HepG2 (cell line): ENCODE results near the gene TOR4A. TPM values are rescaled to one million over a fixed set of nuclear protein-coding genes. Genes with fewer than 3 reads are reported as not detected.

Experiments used
- MEIS2 ChIP-seq: sonication (generic); formaldehyde crosslinking; IDR thresholded peaks from 2 replicates; pipeline ENCODE4 v1.9.0; 2021; ENCODE audit warnings: mild to moderate bottlenecking, missing genetic modification reagents
- SALL2 ChIP-seq: sonication (generic); formaldehyde crosslinking; IDR thresholded peaks from 2 replicates; pipeline ENCODE4 v1.8.1; 2023; ENCODE audit warnings: mild to moderate bottlenecking, missing genetic modification reagents, inconsistent platforms
- ZFY ChIP-seq: sonication (generic); formaldehyde crosslinking; IDR thresholded peaks from 2 replicates; pipeline ENCODE4 v1.4.0; 2020; ENCODE audit warnings: missing genetic modification reagents
- ZNF788 ChIP-seq: sonication (generic); formaldehyde crosslinking; IDR thresholded peaks from 2 replicates; pipeline ENCODE4 v1.5.0; 2020; ENCODE audit warnings: mild to moderate bottlenecking, missing genetic modification reagents, borderline replicate concordance
- polyA plus RNA-seq, 8 experiments: library from polyadenylated mRNA; depleted of rRNA in 3 of 8; stranded (reverse) in 7 of 8; unstranded in 1 of 8; fragments of >200 nt; fragmentation: Illumina TruSeq in 4 of 8; extraction: Trizol in 4 of 8; gene quantifications; 2 replicates each; pipeline versions ENCODE4 v1.2.1 to v1.2.3, GENCODE V29; 2011 to 2016; ENCODE audit warnings: low read depth in 4 of 8, missing spikeins in 1 of 8, mixed read lengths in 1 of 8; ENCODE audit not compliant: insufficient read depth in 1 of 8
- total RNA-seq, 5 experiments: library from RNA; depleted of rRNA; stranded (reverse); fragments of >200 nt; fragmentation: Illumina TruSeq; extraction: Trizol; gene quantifications; 2 replicates each; pipeline ENCODE4 v1.2.3, GENCODE V29; 2016; ENCODE audit warnings: low read depth in 1 of 5
- TF ChIP-seq, protein P1 (sequence below), 2 experiments: fragments of 450-650 bp in 1 of 2; sonication (generic) in 1 of 2; formaldehyde crosslinking in 1 of 2; IDR thresholded peaks; 2 replicates each; pipeline versions ENCODE4 v1.6.1 to v1.8.0; 2016 to 2022; ENCODE audit warnings: antibody characterized with exemption in 1 of 2, mild to moderate bottlenecking in 1 of 2, missing genetic modification reagents in 1 of 2
- TF ChIP-seq, protein P2 (sequence below): sonication (generic); formaldehyde crosslinking; IDR thresholded peaks from 2 replicates; pipeline ENCODE4 v1.4.0; 2020; ENCODE audit warnings: missing genetic modification reagents, low read depth, mild to moderate bottlenecking, borderline replicate concordance
- TF ChIP-seq, protein P3 (sequence below): IDR thresholded peaks from 2 replicates; pipeline ENCODE4 v1.6.1; 2016
- TF ChIP-seq, protein P4 (sequence below): sonication (generic); formaldehyde crosslinking; IDR thresholded peaks from 2 replicates; pipeline ENCODE4 v1.5.0; 2020; ENCODE audit warnings: mild to moderate bottlenecking, missing genetic modification reagents
- TF ChIP-seq, protein P5 (sequence below): sonication (generic); formaldehyde crosslinking; IDR thresholded peaks from 2 replicates; pipeline ENCODE4 v1.4.0; 2020; ENCODE audit warnings: mild to moderate bottlenecking, missing genetic modification reagents

TOR4A gene
- total and polyA plus RNA-seq, 2 of the 13 experiments (the other 11 are each of a cell fraction or from before 2014, with no cell fraction given) = 11.1 to 14.2 TPM

DNA sequence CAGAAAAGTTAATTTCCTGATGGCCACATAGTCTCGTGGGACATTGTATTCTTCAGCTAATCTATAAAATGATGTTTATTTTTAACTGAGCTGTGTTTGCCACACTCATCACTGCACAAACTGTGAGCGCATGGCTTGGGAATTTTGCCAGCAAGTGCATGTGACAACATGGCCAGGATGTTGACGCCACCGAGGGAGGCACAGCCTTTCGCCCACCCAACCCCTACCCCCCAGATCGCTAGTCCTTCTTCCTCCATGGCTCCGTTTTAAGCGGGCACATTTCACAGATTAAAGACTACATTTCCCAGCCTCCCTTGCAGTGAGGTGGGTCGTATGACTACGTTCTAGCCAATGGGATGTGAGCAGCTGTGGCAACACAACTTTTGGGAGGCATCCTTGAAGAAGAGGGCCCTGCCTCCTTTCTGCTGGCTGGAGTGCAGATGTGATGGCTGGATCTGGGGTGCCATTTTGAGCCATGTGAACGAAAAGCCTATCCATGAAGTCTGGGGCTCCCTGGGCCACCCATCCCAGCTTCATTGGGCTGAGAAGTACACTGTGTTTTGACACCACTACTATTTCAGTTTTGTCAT lies 16.7 kb downstream of the TOR4A start (continued):
- TF ChIP-seq, protein P1, sequence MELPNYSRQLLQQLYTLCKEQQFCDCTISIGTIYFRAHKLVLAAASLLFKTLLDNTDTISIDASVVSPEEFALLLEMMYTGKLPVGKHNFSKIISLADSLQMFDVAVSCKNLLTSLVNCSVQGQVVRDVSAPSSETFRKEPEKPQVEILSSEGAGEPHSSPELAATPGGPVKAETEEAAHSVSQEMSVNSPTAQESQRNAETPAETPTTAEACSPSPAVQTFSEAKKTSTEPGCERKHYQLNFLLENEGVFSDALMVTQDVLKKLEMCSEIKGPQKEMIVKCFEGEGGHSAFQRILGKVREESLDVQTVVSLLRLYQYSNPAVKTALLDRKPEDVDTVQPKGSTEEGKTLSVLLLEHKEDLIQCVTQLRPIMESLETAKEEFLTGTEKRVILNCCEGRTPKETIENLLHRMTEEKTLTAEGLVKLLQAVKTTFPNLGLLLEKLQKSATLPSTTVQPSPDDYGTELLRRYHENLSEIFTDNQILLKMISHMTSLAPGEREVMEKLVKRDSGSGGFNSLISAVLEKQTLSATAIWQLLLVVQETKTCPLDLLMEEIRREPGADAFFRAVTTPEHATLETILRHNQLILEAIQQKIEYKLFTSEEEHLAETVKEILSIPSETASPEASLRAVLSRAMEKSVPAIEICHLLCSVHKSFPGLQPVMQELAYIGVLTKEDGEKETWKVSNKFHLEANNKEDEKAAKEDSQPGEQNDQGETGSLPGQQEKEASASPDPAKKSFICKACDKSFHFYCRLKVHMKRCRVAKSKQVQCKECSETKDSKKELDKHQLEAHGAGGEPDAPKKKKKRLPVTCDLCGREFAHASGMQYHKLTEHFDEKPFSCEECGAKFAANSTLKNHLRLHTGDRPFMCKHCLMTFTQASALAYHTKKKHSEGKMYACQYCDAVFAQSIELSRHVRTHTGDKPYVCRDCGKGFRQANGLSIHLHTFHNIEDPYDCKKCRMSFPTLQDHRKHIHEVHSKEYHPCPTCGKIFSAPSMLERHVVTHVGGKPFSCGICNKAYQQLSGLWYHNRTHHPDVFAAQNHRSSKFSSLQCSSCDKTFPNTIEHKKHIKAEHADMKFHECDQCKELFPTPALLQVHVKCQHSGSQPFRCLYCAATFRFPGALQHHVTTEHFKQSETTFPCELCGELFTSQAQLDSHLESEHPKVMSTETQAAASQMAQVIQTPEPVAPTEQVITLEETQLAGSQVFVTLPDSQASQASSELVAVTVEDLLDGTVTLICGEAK (IDR thresholded peaks at IDR 0.05) = no peak
- TF ChIP-seq, protein P1 (CRISPR knock-in tag; IDR thresholded peaks at IDR 0.05) = no peak
- TF ChIP-seq, protein P2, sequence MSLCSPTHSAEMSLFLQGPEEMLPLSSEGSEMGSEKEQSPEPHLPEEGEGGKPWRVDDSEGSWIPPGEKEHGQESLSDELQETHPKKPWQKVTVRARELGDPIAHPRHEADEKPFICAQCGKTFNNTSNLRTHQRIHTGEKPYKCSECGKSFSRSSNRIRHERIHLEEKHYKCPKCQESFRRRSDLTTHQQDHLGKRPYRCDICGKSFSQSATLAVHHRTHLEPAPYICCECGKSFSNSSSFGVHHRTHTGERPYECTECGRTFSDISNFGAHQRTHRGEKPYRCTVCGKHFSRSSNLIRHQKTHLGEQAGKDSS (CRISPR knock-in tag) = no peak
- TF ChIP-seq, protein P3, sequence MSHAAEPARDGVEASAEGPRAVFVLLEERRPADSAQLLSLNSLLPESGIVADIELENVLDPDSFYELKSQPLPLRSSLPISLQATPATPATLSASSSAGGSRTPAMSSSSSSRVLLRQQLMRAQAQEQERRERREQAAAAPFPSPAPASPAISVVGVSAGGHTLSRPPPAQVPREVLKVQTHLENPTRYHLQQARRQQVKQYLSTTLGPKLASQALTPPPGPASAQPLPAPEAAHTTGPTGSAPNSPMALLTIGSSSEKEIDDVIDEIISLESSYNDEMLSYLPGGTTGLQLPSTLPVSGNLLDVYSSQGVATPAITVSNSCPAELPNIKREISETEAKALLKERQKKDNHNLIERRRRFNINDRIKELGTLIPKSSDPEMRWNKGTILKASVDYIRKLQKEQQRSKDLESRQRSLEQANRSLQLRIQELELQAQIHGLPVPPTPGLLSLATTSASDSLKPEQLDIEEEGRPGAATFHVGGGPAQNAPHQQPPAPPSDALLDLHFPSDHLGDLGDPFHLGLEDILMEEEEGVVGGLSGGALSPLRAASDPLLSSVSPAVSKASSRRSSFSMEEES (CRISPR knock-in tag) = peak; percentile 48
- TF ChIP-seq ZNF788 (CRISPR knock-in tag) (0 out of 2 replicates have a peak, but pooled peaks have one; percentile 48), SALL2 (CRISPR knock-in tag) (0 out of 2 replicates have a peak, but pooled peaks have one; percentile 19), ZFY (CRISPR knock-in tag) (peak; percentile 31; the same call in 1 of the 2 replicates), MEIS2 (no peak)
- TF ChIP-seq, protein P4, sequence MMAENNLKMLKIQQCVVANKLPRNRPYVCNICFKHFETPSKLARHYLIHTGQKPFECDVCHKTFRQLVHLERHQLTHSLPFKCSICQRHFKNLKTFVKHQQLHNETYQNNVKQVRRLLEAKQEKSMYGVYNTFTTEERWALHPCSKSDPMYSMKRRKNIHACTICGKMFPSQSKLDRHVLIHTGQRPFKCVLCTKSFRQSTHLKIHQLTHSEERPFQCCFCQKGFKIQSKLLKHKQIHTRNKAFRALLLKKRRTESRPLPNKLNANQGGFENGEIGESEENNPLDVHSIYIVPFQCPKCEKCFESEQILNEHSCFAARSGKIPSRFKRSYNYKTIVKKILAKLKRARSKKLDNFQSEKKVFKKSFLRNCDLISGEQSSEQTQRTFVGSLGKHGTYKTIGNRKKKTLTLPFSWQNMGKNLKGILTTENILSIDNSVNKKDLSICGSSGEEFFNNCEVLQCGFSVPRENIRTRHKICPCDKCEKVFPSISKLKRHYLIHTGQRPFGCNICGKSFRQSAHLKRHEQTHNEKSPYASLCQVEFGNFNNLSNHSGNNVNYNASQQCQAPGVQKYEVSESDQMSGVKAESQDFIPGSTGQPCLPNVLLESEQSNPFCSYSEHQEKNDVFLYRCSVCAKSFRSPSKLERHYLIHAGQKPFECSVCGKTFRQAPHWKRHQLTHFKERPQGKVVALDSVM (CRISPR knock-in tag) = peak; percentile 64
- TF ChIP-seq, protein P5, sequence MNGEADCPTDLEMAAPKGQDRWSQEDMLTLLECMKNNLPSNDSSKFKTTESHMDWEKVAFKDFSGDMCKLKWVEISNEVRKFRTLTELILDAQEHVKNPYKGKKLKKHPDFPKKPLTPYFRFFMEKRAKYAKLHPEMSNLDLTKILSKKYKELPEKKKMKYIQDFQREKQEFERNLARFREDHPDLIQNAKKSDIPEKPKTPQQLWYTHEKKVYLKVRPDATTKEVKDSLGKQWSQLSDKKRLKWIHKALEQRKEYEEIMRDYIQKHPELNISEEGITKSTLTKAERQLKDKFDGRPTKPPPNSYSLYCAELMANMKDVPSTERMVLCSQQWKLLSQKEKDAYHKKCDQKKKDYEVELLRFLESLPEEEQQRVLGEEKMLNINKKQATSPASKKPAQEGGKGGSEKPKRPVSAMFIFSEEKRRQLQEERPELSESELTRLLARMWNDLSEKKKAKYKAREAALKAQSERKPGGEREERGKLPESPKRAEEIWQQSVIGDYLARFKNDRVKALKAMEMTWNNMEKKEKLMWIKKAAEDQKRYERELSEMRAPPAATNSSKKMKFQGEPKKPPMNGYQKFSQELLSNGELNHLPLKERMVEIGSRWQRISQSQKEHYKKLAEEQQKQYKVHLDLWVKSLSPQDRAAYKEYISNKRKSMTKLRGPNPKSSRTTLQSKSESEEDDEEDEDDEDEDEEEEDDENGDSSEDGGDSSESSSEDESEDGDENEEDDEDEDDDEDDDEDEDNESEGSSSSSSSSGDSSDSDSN (CRISPR knock-in tag) = 0 out of 2 replicates have a peak, but pooled peaks have one; percentile 19
